CD4-positive, alpha-beta T cell (primary cell): ENCODE measurements around the gene RPTOR. TPM values are rescaled to one million over a fixed set of nuclear protein-coding genes. Genes with fewer than 3 reads are reported as not detected.

Experiments used
- ATAC-seq: fragments of 200-7000 bp; cut with Tn5 transposase; one replicate; pipeline ENCODE4 v1.10.0; 2022; ENCODE audit warnings: mild to moderate bottlenecking; ENCODE audit not compliant: poor library complexity
- CTCF ChIA-PET: fragments of 350-600 bp; sonication (Branson Sonifier 250); formaldehyde crosslinking; loops from one replicate; lab custom pipeline; 2021; ENCODE audit warnings: antibody characterized with exemption, inconsistent platforms; lab: Charles Lee
- POLR2A ChIA-PET: fragments of 350-600 bp; sonication (Branson Sonifier 250); formaldehyde crosslinking; loops from one replicate; lab custom pipeline; 2021; ENCODE audit warnings: antibody characterized with exemption, inconsistent platforms; lab: Charles Lee
- DNase-seq, 14 experiments: peaks; one replicate each; pipeline ENCODE4 v3.0.0-alpha.2; 2013 to 2020; ENCODE audit warnings: mixed read lengths in 2 of 14
- H3K27ac ChIP-seq, 2 donors: one replicate each; pipeline versions ENCODE4 v1.5.1 to v1.7.0; 2013; ENCODE audit warnings: low read length in 2 of 2, low read depth in 1 of 2, mild to moderate bottlenecking in 1 of 2
- H3K27me3 ChIP-seq, 2 experiments: 1 replicate in 1 of 2; 2 replicates in 1 of 2; pipeline versions ENCODE4 v1.6.1 to v1.7.0; 2013; ENCODE audit warnings: low read length in 2 of 2, control low read depth in 1 of 2, mild to moderate bottlenecking in 1 of 2, moderate library complexity in 1 of 2; ENCODE audit not compliant: insufficient read depth in 2 of 2, control insufficient read depth in 1 of 2
- H3K36me3 ChIP-seq: one replicate; pipeline ENCODE4 v1.6.1; 2013; ENCODE audit warnings: low read length, control low read depth; ENCODE audit not compliant: insufficient read depth
- H3K4me1 ChIP-seq: one replicate; pipeline ENCODE4 v1.6.1; 2013; ENCODE audit warnings: low read length, control low read depth; ENCODE audit not compliant: insufficient read depth
- H3K4me3 ChIP-seq: one replicate; pipeline ENCODE4 v1.5.1; 2013; ENCODE audit warnings: mild to moderate bottlenecking, low read length, moderate library complexity
- H3K9me3 ChIP-seq, 2 experiments: 1 replicate in 1 of 2; 2 replicates in 1 of 2; pipeline versions ENCODE4 v1.6.1 to v1.7.0; 2013; ENCODE audit warnings: low read length in 2 of 2, mild to moderate bottlenecking in 2 of 2, control low read depth in 1 of 2, moderate library complexity in 1 of 2; ENCODE audit not compliant: control insufficient read depth in 1 of 2, insufficient read depth in 1 of 2
- H3K27ac Mint-ChIP-seq: one replicate; pipeline ENCODE4 v1.8.0; 2020; ENCODE audit warnings: mixed read lengths
- H3K27me3 Mint-ChIP-seq: one replicate; pipeline ENCODE4 v1.8.0; 2021; ENCODE audit warnings: mixed read lengths
- H3K36me3 Mint-ChIP-seq: one replicate; pipeline ENCODE4 v1.8.0; 2021; ENCODE audit warnings: low read depth, mixed read lengths
- H3K4me1 Mint-ChIP-seq: one replicate; pipeline ENCODE4 v1.8.0; 2021; ENCODE audit warnings: low read depth, mixed read lengths
- H3K4me3 Mint-ChIP-seq: one replicate; pipeline ENCODE4 v1.8.0; 2020; ENCODE audit warnings: mild to moderate bottlenecking, mixed read lengths
- H3K9me3 Mint-ChIP-seq: one replicate; pipeline ENCODE4 v1.8.0; 2020; ENCODE audit warnings: mixed read lengths
- intact Hi-C, 2 experiments: fragments of 100-400 bp; cut with DNase I in 1 of 2; cut with micrococcal nuclease in 1 of 2; formaldehyde crosslinking; loops; one replicate each; pipeline versions ENCODE4 v1.15.1 to v1.9.0; 2023 to 2025; cut with DNase I, micrococcal nuclease
- total RNA-seq, 174 experiments: library from RNA in 2 of 174; stranded (reverse) in 2 of 174; gene quantifications; one replicate each; pipeline ENCODE4 v1.2.3 and lab custom pipeline; 2021 to 2026
- TF ChIP-seq, protein P1 (sequence below): fragments of 200-600 bp; IDR thresholded peaks from one replicate; pipeline ENCODE4 v1.8.0; 2022; ENCODE audit warnings: antibody characterized with exemption, mild to moderate bottlenecking

RPTOR gene
- total RNA-seq, 2 experiments from 2014 or later: 45.0 to 47.1 TPM

- ChIA-PET POLR2A (no interaction called here), CTCF (no interaction called here)
- intact Hi-C loops: loop anchor here (2.0 to 10.0 kb wide), 3 partner anchors 111 to 421 kb away; no protein-coding TSS in a partner anchor
- ATAC-seq (no peak), DNase-seq (no peak)
- H3K27ac Mint-ChIP-seq: peak overlapping the region; percentile 69
- no peaks in the 10 kb centered on the region for H3K27me3 ChIP-seq
- peak overlapping the region; percentile 70 for H3K4me3 Mint-ChIP-seq
- H3K4me1 ChIP-seq: peaks cover 56% of the 10 kb centered on the region
- H3K4me1 Mint-ChIP-seq: peaks cover 47% of the 10 kb centered on the region
- no peaks in the 10 kb centered on the region for H3K27me3 Mint-ChIP-seq
- no peak overlapping the region for H3K27ac ChIP-seq
- peaks cover 42% of the 10 kb centered on the region for H3K36me3 ChIP-seq
- no peaks in the 10 kb centered on the region for H3K9me3 ChIP-seq
- H3K9me3 Mint-ChIP-seq: no peaks in the 10 kb centered on the region
- no peak overlapping the region for H3K4me3 ChIP-seq
- H3K36me3 Mint-ChIP-seq: peaks cover 73% of the 10 kb centered on the region
- TF ChIP-seq, protein P1, sequence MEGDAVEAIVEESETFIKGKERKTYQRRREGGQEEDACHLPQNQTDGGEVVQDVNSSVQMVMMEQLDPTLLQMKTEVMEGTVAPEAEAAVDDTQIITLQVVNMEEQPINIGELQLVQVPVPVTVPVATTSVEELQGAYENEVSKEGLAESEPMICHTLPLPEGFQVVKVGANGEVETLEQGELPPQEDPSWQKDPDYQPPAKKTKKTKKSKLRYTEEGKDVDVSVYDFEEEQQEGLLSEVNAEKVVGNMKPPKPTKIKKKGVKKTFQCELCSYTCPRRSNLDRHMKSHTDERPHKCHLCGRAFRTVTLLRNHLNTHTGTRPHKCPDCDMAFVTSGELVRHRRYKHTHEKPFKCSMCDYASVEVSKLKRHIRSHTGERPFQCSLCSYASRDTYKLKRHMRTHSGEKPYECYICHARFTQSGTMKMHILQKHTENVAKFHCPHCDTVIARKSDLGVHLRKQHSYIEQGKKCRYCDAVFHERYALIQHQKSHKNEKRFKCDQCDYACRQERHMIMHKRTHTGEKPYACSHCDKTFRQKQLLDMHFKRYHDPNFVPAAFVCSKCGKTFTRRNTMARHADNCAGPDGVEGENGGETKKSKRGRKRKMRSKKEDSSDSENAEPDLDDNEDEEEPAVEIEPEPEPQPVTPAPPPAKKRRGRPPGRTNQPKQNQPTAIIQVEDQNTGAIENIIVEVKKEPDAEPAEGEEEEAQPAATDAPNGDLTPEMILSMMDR: no peak
Measured at GRCh38 chr17:80895366-80895765, 350.7 kb downstream of the RPTOR start.

GRCh38 chr17:80898716-80899115 is 354.1 kb downstream of the RPTOR start:
- ATAC-seq: no peak
- Mint-ChIP-seq H3K27me3 (no peaks in the 10 kb centered on the region), H3K27ac (no peak overlapping the region), H3K36me3 (peaks cover 54% of the 10 kb centered on the region), H3K9me3 (no peaks in the 10 kb centered on the region), H3K4me1 (peaks cover 30% of the 10 kb centered on the region), H3K4me3 (no peak overlapping the region)
- Histone ChIP-seq H3K4me3 (no peak overlapping the region), H3K4me1 (peaks cover 27% of the 10 kb centered on the region), H3K9me3 (no peaks in the 10 kb centered on the region), H3K27ac (no peak overlapping the region), H3K27me3 (no peaks in the 10 kb centered on the region), H3K36me3 (peaks cover 43% of the 10 kb centered on the region)
- intact Hi-C loops: loop anchor here (1.0 to 10.0 kb wide), 8 partner anchors 32 to 471 kb away; no protein-coding TSS in a partner anchor
- ChIA-PET CTCF (interaction anchor here (0.8 to 2.3 kb wide), 11 partner anchors 21 to 472 kb away, joined by 3 to 13 read pairs (median 4); no protein-coding TSS in a partner anchor), POLR2A (interaction anchor here (0.8 to 1.3 kb wide), 3 partner anchors 33 to 472 kb away, joined by 3 to 5 read pairs (median 4); no protein-coding TSS in a partner anchor)
- no peak for DNase-seq
- TF ChIP-seq, protein P1: no peak

DNA sequence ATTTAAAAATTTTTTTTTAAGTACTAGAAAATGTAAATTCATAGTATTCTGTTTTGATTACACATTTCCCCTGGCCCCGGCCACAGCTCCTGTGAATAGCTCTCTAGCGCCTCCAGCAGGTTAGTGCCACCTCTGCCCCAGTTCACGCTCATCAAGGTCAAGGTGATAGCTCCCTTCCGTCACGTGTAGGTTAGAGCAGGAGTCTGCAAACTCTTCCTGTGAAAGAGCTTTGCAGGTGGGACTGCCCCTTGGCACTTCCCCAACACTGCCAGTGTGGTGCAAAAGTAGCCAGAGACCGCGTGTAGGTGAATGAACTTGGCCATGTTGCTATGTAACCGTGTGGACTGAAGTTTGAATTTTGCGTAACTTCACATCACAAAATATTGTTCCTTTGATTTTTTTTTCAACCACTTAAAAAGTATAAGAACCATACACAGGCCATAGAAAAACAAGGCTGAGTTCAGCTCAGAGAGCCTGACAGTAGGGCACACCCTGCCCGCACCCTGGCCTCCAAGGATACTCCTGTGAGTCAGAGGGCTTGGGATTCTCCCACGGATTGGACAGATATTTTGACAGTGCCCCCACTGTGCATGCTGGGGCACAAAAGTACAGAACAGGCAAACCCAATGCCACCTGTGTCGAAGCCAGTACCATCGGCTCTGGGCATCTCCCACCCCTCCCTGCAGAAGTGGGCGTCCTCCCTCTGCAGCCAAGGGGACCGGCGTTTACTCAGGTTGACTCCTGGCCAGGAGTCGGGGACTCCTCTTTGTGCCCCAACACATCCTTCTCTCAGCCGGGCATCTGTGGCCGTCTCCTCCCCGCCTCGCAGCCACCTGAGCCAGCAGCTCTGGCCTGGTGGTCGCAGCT is 355.0 kb downstream of the RPTOR start:
- POLR2A ChIA-PET: interaction anchor here (0.6 to 1.1 kb wide), 4 partner anchors 33 to 473 kb away, joined by 3 to 5 read pairs (median 4); no protein-coding TSS in a partner anchor
- no peak overlapping the region for H3K27ac ChIP-seq
- Mint-ChIP-seq H3K4me1 (peaks cover 30% of the 10 kb centered on the region), H3K27ac (peak overlapping the region; percentile 47), H3K27me3 (no peaks in the 10 kb centered on the region), H3K9me3 (no peaks in the 10 kb centered on the region), H3K4me3 (no peak overlapping the region), H3K36me3 (peaks cover 50% of the 10 kb centered on the region)
- peaks cover 34% of the 10 kb centered on the region for H3K36me3 ChIP-seq
- CTCF ChIA-PET: interaction anchor here (0.6 to 2.3 kb wide), 14 partner anchors 22 to 473 kb away, joined by 3 to 13 read pairs (median 4); no protein-coding TSS in a partner anchor
- H3K4me1 ChIP-seq: peaks cover 22% of the 10 kb centered on the region
- DNase-seq: peak; percentile 70 to 89 (median 78)
- no peaks in the 10 kb centered on the region for H3K27me3 ChIP-seq
- H3K9me3 ChIP-seq: no peaks in the 10 kb centered on the region
- no peak overlapping the region for H3K4me3 ChIP-seq
- intact Hi-C loops: loop anchor here (1.0 to 10.0 kb wide), 8 partner anchors 33 to 472 kb away; no protein-coding TSS in a partner anchor
- ATAC-seq: peak; percentile 95
- TF ChIP-seq, protein P1: peak; percentile 87
